HEK293 (cell line): Measurements from ENCODE around the gene PRKCA.

Source experiments
- CTCF ChIA-PET: fragments of 350-600 bp; formaldehyde crosslinking; extraction: SDS; loops from one replicate; lab custom pipeline; 2021; ENCODE audit warnings: antibody characterized with exemption; lab: Yijun Ruan, JAX
- POLR2A ChIA-PET: fragments of 300-600 bp; formaldehyde crosslinking; extraction: SDS; loops from one replicate; lab custom pipeline; 2020; ENCODE audit warnings: antibody characterized with exemption, inconsistent platforms; lab: Yijun Ruan, JAX
- H3K27ac ChIP-seq: fragments of 200-500 bp; sonication (Bioruptor generic); 2 replicates; pipeline ENCODE4 v1.5.1; 2014; ENCODE audit warnings: low read depth, low read length, control low read depth, inconsistent platforms; ENCODE audit errors: extremely low read depth
- H3K36me3 ChIP-seq, 2 experiments: fragments of 200-500 bp in 1 of 2; sonication (Bioruptor generic) in 1 of 2; 1 replicate in 1 of 2; 2 replicates in 1 of 2; pipeline ENCODE4 v1.5.1; 2014 to 2017; ENCODE audit warnings: inconsistent platforms in 2 of 2, low read length in 2 of 2; ENCODE audit not compliant: control insufficient read depth in 2 of 2, insufficient read depth in 1 of 2
- H3K4me1 ChIP-seq: fragments of 200-500 bp; sonication (Bioruptor generic); 2 replicates; pipeline ENCODE4 v1.5.1; 2014; ENCODE audit warnings: mild to moderate bottlenecking, low read length, inconsistent platforms; ENCODE audit not compliant: control insufficient read depth, insufficient read depth
- H3K4me3 ChIP-seq: 2 replicates; pipeline ENCODE4 v1.5.1; 2011; ENCODE audit warnings: low read depth, mild to moderate bottlenecking, control low read depth, low read length, moderate library complexity
- H3K9me3 ChIP-seq: fragments of 200-500 bp; sonication (Bioruptor generic); 2 replicates; pipeline ENCODE4 v1.5.1; 2014; ENCODE audit warnings: low read depth, low read length, inconsistent platforms; ENCODE audit not compliant: control insufficient read depth, insufficient read depth
- GLIS1 ChIP-seq: fragments of 450-650 bp; formaldehyde crosslinking; IDR thresholded peaks from 2 replicates; pipeline ENCODE4 v1.5.1; 2016; ENCODE audit warnings: missing biosample characterization, missing genetic modification characterization
- HOXA7 ChIP-seq: sonication (generic); formaldehyde crosslinking; IDR thresholded peaks from 2 replicates; pipeline ENCODE4 v1.8.1; 2022; ENCODE audit warnings: missing genetic modification reagents, borderline replicate concordance
- OSR2 ChIP-seq: fragments of 450-650 bp; formaldehyde crosslinking; IDR thresholded peaks from 2 replicates; pipeline ENCODE4 v1.5.1; 2016; ENCODE audit warnings: missing biosample characterization, missing genetic modification characterization
- REST ChIP-seq: fragments of 450-650 bp; formaldehyde crosslinking; IDR thresholded peaks from 2 replicates; pipeline ENCODE4 v1.5.1; 2016; ENCODE audit warnings: missing biosample characterization, missing genetic modification characterization
- SP3 ChIP-seq: fragments of 450-650 bp; formaldehyde crosslinking; IDR thresholded peaks from 2 replicates; pipeline ENCODE4 v1.5.1; 2016; ENCODE audit warnings: missing biosample characterization, missing genetic modification characterization
- TRIM28 ChIP-seq: IDR thresholded peaks from 2 replicates; pipeline ENCODE4 v1.6.1; 2011; ENCODE audit warnings: low read length, control low read depth, borderline replicate concordance
- ZIC2 ChIP-seq: fragments of 450-650 bp; formaldehyde crosslinking; IDR thresholded peaks from 2 replicates; pipeline ENCODE4 v1.5.1; 2016; ENCODE audit warnings: missing biosample characterization, missing genetic modification characterization
- ZNF132 ChIP-seq: fragments of 450-650 bp; formaldehyde crosslinking; IDR thresholded peaks from 2 replicates; pipeline ENCODE4 v1.5.1; 2017; ENCODE audit warnings: missing biosample characterization, missing genetic modification characterization, borderline replicate concordance
- ZNF174 ChIP-seq: fragments of 450-650 bp; formaldehyde crosslinking; IDR thresholded peaks from 2 replicates; pipeline ENCODE4 v1.5.0; 2017; ENCODE audit warnings: missing biosample characterization, mild to moderate bottlenecking, missing genetic modification characterization
- ZNF2 ChIP-seq: fragments of 450-650 bp; formaldehyde crosslinking; IDR thresholded peaks from 2 replicates; pipeline ENCODE4 v1.5.1; 2016; ENCODE audit warnings: missing biosample characterization, missing genetic modification characterization
- ZNF239 ChIP-seq: fragments of 450-650 bp; formaldehyde crosslinking; IDR thresholded peaks from 2 replicates; pipeline ENCODE4 v1.5.1; 2016; ENCODE audit warnings: missing biosample characterization, missing genetic modification characterization
- ZNF24 ChIP-seq: fragments of 450-650 bp; formaldehyde crosslinking; IDR thresholded peaks from 2 replicates; pipeline ENCODE4 v1.5.1; 2016; ENCODE audit warnings: missing biosample characterization, missing genetic modification characterization
- ZNF366 ChIP-seq: fragments of 450-650 bp; formaldehyde crosslinking; conservative IDR thresholded peaks from 2 replicates; pipeline ENCODE4 v1.5.1; 2016; ENCODE audit warnings: missing biosample characterization, missing genetic modification characterization
- ZNF48 ChIP-seq: fragments of 450-650 bp; formaldehyde crosslinking; IDR thresholded peaks from 2 replicates; pipeline ENCODE4 v1.5.1; 2016; ENCODE audit warnings: missing biosample characterization, missing genetic modification characterization
- ZNF548 ChIP-seq: fragments of 450-650 bp; formaldehyde crosslinking; IDR thresholded peaks from 2 replicates; pipeline ENCODE4 v1.5.1; 2016; ENCODE audit warnings: missing biosample characterization, missing genetic modification characterization
- ZNF558 ChIP-seq: fragments of 450-650 bp; formaldehyde crosslinking; IDR thresholded peaks from 2 replicates; pipeline ENCODE4 v1.5.1; 2016; ENCODE audit warnings: missing biosample characterization, missing genetic modification characterization
- ZNF623 ChIP-seq: fragments of 450-650 bp; formaldehyde crosslinking; IDR thresholded peaks from 2 replicates; pipeline ENCODE4 v1.5.1; 2016; ENCODE audit warnings: missing biosample characterization, missing genetic modification characterization
- ZNF639 ChIP-seq: fragments of 450-650 bp; formaldehyde crosslinking; IDR thresholded peaks from 2 replicates; pipeline ENCODE4 v1.5.1; 2016; ENCODE audit warnings: missing biosample characterization, missing genetic modification characterization
- ZNF76 ChIP-seq: fragments of 450-650 bp; formaldehyde crosslinking; IDR thresholded peaks from 2 replicates; pipeline ENCODE4; 2016; ENCODE audit warnings: low read depth, missing biosample characterization, missing genetic modification characterization, borderline replicate concordance
- ZSCAN16 ChIP-seq: fragments of 450-650 bp; formaldehyde crosslinking; IDR thresholded peaks from 2 replicates; pipeline ENCODE4 v1.5.1; 2016; ENCODE audit warnings: missing biosample characterization, missing genetic modification characterization
- ZSCAN30 ChIP-seq: fragments of 450-650 bp; IDR thresholded peaks from 2 replicates; pipeline ENCODE4 v1.5.1; 2018; ENCODE audit warnings: missing biosample characterization, mild to moderate bottlenecking, missing genetic modification characterization, moderate library complexity

PRKCA gene

GRCh38 chr17:66432411-66432957 is 130.1 kb downstream of the PRKCA start:
- CTCF ChIA-PET = interaction anchor here (0.7 to 1.1 kb wide), 4 partner anchors 10 to 1368 kb away, joined by 3 to 6 read pairs (median 4); no protein-coding TSS in a partner anchor
- peaks cover 4% of the 10 kb centered on the region; the same call in 1 of the 2 replicates for H3K4me1 ChIP-seq
- TF ChIP-seq ZNF239 = peak; percentile 98
- no peak for TF ChIP-seq ZNF366
- no peaks in the 10 kb centered on the region for H3K36me3 ChIP-seq
- POLR2A ChIA-PET = no interaction called here
- H3K4me3 ChIP-seq = no peak overlapping the region
- no peaks in the 10 kb centered on the region for H3K9me3 ChIP-seq
- H3K27ac ChIP-seq = no peak overlapping the region

DNA sequence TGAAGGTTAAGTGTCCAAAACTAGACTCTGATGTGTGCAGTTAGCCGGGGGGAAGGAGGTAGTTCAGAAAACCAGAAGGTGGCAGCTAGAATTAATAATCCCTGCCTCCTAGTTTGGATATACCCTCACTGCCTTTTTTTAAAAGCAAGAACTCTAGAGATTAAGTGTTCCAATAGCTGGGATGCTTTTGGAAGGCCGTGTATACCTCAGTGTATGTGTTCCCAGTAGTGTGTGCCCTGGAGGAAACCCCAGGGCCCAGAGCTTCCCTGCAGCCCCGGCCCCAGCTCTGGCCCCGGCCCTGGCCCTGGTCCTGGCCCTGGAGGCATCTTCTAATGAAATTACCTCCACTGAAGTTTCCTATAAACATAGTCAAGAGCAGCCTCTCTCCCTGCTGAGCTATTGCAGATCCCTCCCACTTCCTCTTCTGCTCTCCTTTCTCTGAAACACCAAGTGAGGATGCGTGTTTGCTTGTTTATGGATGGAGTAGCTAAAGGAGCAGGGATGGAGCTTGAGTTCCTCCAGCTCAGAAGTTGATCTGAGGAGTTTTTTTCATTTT is 130.7 kb downstream of the PRKCA start:
- H3K27ac ChIP-seq = no peak overlapping the region
- peaks cover 4% of the 10 kb centered on the region; the same call in 1 of the 2 replicates for H3K4me1 ChIP-seq
- H3K36me3 ChIP-seq = no peaks in the 10 kb centered on the region
- TF ChIP-seq REST (tag by site-specific recombination) (peak; percentile 70), ZSCAN30 (tag by site-specific recombination) (peak; percentile 20; the same call in 1 of the 2 replicates), ZIC2 (peak; percentile 19; the same call in 1 of the 2 replicates), TRIM28 (0 out of 2 replicates have a peak, but pooled peaks have one; percentile 13), ZNF548 (tag by site-specific recombination) (no peak), GLIS1 (tag by site-specific recombination) (peak; percentile 61)
- ChIA-PET CTCF (interaction anchor here (0.5 to 0.8 kb wide), 3 partner anchors 45 to 177 kb away, joined by 3 read pairs; no protein-coding TSS in a partner anchor), POLR2A (no interaction called here)
- no peaks in the 10 kb centered on the region for H3K9me3 ChIP-seq
- no peak overlapping the region for H3K4me3 ChIP-seq

DNA sequence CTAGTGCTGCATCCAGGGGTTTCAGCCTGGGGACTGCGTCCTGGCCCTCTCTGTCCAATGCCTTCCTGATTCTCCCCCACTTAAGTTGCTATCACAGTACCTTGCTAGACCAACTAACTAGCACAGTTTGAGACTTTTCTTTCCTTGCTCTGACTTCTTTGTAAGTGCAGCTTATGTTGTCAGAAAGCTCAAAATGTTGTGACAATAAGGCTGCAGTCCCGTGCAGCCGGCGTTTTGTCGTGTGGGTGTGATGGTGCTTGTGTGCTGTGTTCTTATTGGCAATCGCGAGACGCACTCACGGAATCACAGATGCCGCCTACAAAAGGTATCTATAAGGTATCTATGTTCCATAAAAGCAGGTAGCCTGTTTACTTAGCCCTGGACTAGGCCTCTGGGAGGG is 132.8 kb downstream of the PRKCA start:
- CTCF ChIA-PET = no interaction called here
- POLR2A ChIA-PET = no interaction called here
- TF ChIP-seq ZNF76 (tag by site-specific recombination) (no peak), ZNF132 (tag by site-specific recombination) (no peak), ZNF24 (tag by site-specific recombination) (no peak), ZNF558 (tag by site-specific recombination) (no peak), ZSCAN16 (no peak), SP3 (tag by site-specific recombination) (no peak), ZNF639 (no peak), HOXA7 (no peak), ZNF48 (tag by site-specific recombination) (no peak), ZNF623 (tag by site-specific recombination) (no peak), ZNF174 (tag by site-specific recombination) (no peak), OSR2 (tag by site-specific recombination) (no peak), ZNF2 (tag by site-specific recombination) (no peak)
- H3K36me3 ChIP-seq = no peaks in the 10 kb centered on the region
- H3K9me3 ChIP-seq = no peaks in the 10 kb centered on the region
- H3K27ac ChIP-seq = no peak overlapping the region
- H3K4me3 ChIP-seq = no peak overlapping the region
- H3K4me1 ChIP-seq = peaks cover 4% of the 10 kb centered on the region; the same call in 1 of the 2 replicates
